Fibroblast of lung (primary cell): ENCODE results near the gene HRH1. TPM values are rescaled to one million over a fixed set of nuclear protein-coding genes. Genes with fewer than 3 reads are reported as not detected.

Source experiments
- DNase-seq, 2 donors: peaks; one replicate each; pipeline versions ENCODE4 v3.0.0 to v3.0.0-alpha.2; 2010; ENCODE audit warnings: low read depth in 2 of 2
- H2AFZ ChIP-seq: 2 replicates; pipeline ENCODE4 v1.5.1; 2012; ENCODE audit warnings: low read length, control low read depth, inconsistent platforms
- H3K27ac ChIP-seq: 2 replicates; pipeline ENCODE4 v1.5.1; 2011; ENCODE audit warnings: low read length, control low read depth; ENCODE audit not compliant: insufficient read depth
- H3K27me3 ChIP-seq: 2 replicates; pipeline ENCODE4 v1.5.1; 2011; ENCODE audit warnings: mild to moderate bottlenecking, low read length; ENCODE audit not compliant: control insufficient read depth, insufficient read depth
- H3K36me3 ChIP-seq: 2 replicates; pipeline ENCODE4 v1.5.1; 2011; ENCODE audit warnings: low read length; ENCODE audit not compliant: control insufficient read depth, insufficient read depth
- H3K4me1 ChIP-seq: 2 replicates; pipeline ENCODE4 v1.5.1; 2011; ENCODE audit warnings: low read length; ENCODE audit not compliant: control insufficient read depth, insufficient read depth; ENCODE audit errors: extremely low read depth
- H3K4me2 ChIP-seq: 2 replicates; pipeline ENCODE4 v1.5.1; 2011; ENCODE audit warnings: low read length, control low read depth; ENCODE audit not compliant: insufficient read depth; ENCODE audit errors: extremely low read depth
- H3K4me3 ChIP-seq, 4 experiments: fragments of 200-600 bp in 1 of 4; sonication (generic) in 1 of 4; replicated peaks in 1 of 4; 2 replicates each; pipeline ENCODE4 v1.5.1; 2011 to 2016; ENCODE audit warnings: low read length in 4 of 4, low read depth in 3 of 4, mild to moderate bottlenecking in 3 of 4, control low read depth in 2 of 4, inconsistent platforms in 1 of 4, mixed read lengths in 1 of 4; ENCODE audit not compliant: insufficient read depth in 1 of 4; ENCODE audit errors: control extremely low read depth in 1 of 4
- H3K79me2 ChIP-seq: 2 replicates; pipeline ENCODE4 v1.5.1; 2012; ENCODE audit warnings: mild to moderate bottlenecking, low read length, inconsistent platforms; ENCODE audit not compliant: control insufficient read depth, insufficient read depth
- H3K9ac ChIP-seq: 2 replicates; pipeline ENCODE4 v1.5.1; 2011; ENCODE audit warnings: mild to moderate bottlenecking, low read length, control low read depth; ENCODE audit not compliant: insufficient read depth
- H3K9me3 ChIP-seq: 2 replicates; pipeline ENCODE4 v1.5.1; 2012; ENCODE audit warnings: low read depth, low read length; ENCODE audit not compliant: control insufficient read depth, insufficient read depth
- H4K20me1 ChIP-seq: 2 replicates; pipeline ENCODE4 v1.5.1; 2011; ENCODE audit warnings: low read length; ENCODE audit not compliant: control insufficient read depth, insufficient read depth; ENCODE audit errors: extremely low read depth
- CTCF ChIP-seq, 2 donors: IDR thresholded peaks in 1 of 2; conservative IDR thresholded peaks in 1 of 2; 1 replicate in 1 of 2; 2 replicates in 1 of 2; pipeline ENCODE4 v1.5.1; 2011 to 2012; ENCODE audit warnings: low read length in 2 of 2, control low read depth in 1 of 2, inconsistent platforms in 1 of 2, low read depth in 1 of 2, mild to moderate bottlenecking in 1 of 2
- EZH2 ChIP-seq: IDR thresholded peaks from 2 replicates; pipeline ENCODE4 v1.5.1; 2012; ENCODE audit warnings: low read length, control low read depth, mild to moderate bottlenecking; ENCODE audit errors: missing control alignments
- polyA plus RNA-seq, 2 donors: library from polyadenylated mRNA; depleted of rRNA in 1 of 2; stranded (reverse) in 1 of 2; unstranded in 1 of 2; fragments of >200 nt; gene quantifications; 2 replicates each; pipeline ENCODE4 v1.2.1, GENCODE V29; 2011 to 2012; ENCODE audit warnings: missing spikeins in 1 of 2
- total RNA-seq: library from RNA; depleted of rRNA; stranded (reverse); fragments of >200 nt; gene quantifications from 2 replicates; pipeline ENCODE4 v1.2.1, GENCODE V29; 2014

HRH1 gene
- total and polyA plus RNA-seq, 2 donors (not counting 1 experiment from before 2014, with no cell fraction given) = 12.6 to 30.6 TPM

GRCh38 chr3:11283139-11283475, 128.8 kb downstream of the HRH1 start:
- Histone ChIP-seq H3K9ac (no peak overlapping the region), H3K27me3 (no peaks in the 10 kb centered on the region), H3K79me2 (peaks cover 50% of the 10 kb centered on the region), H3K4me1 (peaks cover 24% of the 10 kb centered on the region), H4K20me1 (no peaks in the 10 kb centered on the region), H3K36me3 (no peaks in the 10 kb centered on the region), H3K27ac (no peak overlapping the region), H2AFZ (no peak overlapping the region), H3K9me3 (no peaks in the 10 kb centered on the region), H3K4me3 (no peak overlapping the region), H3K4me2 (peak overlapping the region; percentile 25)
- no peak for DNase-seq
- TF ChIP-seq EZH2 (no peak), CTCF (conservative IDR thresholded peaks at IDR 0.05 in 1 of 2, IDR thresholded peaks at IDR 0.05 in 1 of 2; ENCODE audit: low read depth in 1 of 2, low read length in 2 of 2) (no peak)

- Histone ChIP-seq H3K4me1 (peaks cover 24% of the 10 kb centered on the region), H3K4me2 (no peak overlapping the region), H3K79me2 (peaks cover 44% of the 10 kb centered on the region), H3K27me3 (no peaks in the 10 kb centered on the region), H3K9ac (no peak overlapping the region), H4K20me1 (no peaks in the 10 kb centered on the region), H3K27ac (no peak overlapping the region), H3K9me3 (no peaks in the 10 kb centered on the region), H3K36me3 (no peaks in the 10 kb centered on the region), H3K4me3 (no peak overlapping the region), H2AFZ (no peak overlapping the region)
- TF ChIP-seq CTCF (conservative IDR thresholded peaks at IDR 0.05 in 1 of 2, IDR thresholded peaks at IDR 0.05 in 1 of 2; ENCODE audit: low read depth in 1 of 2, low read length in 2 of 2) = no peak
- no peak for TF ChIP-seq EZH2
- DNase-seq = no peak
These were observed 129.7 kb downstream of the HRH1 start for GRCh38 chr3:11284011-11284410.

GRCh38 chr3:11285471-11285870, 131.2 kb downstream of the HRH1 start:
- no peak overlapping the region for H3K4me2 ChIP-seq
- peaks cover 37% of the 10 kb centered on the region for H3K79me2 ChIP-seq
- TF ChIP-seq EZH2 (no peak), CTCF (conservative IDR thresholded peaks at IDR 0.05 in 1 of 2, IDR thresholded peaks at IDR 0.05 in 1 of 2; ENCODE audit: low read depth in 1 of 2, low read length in 2 of 2) (no peak)
- H3K36me3 ChIP-seq = no peaks in the 10 kb centered on the region
- no peaks in the 10 kb centered on the region for H4K20me1 ChIP-seq
- H3K27me3 ChIP-seq = no peaks in the 10 kb centered on the region
- H3K4me1 ChIP-seq = peaks cover 29% of the 10 kb centered on the region
- no peak overlapping the region for H3K27ac ChIP-seq
- DNase-seq = no peak
- H3K9ac ChIP-seq = no peak overlapping the region
- H3K4me3 ChIP-seq = no peak overlapping the region
- H2AFZ ChIP-seq = no peak overlapping the region
- H3K9me3 ChIP-seq = no peaks in the 10 kb centered on the region
